ENCODE results near the gene MRI1. TPM values are rescaled to one million over a fixed set of nuclear protein-coding genes. Genes with fewer than 3 reads are reported as not detected.

The MRI1 gene
- total and polyA plus RNA-seq, 10 of the 15 experiments (the other 5 are each of a cell fraction or from before 2014, with no cell fraction given), result 5.4 to 50.3 (median 28.3) TPM

DNA sequence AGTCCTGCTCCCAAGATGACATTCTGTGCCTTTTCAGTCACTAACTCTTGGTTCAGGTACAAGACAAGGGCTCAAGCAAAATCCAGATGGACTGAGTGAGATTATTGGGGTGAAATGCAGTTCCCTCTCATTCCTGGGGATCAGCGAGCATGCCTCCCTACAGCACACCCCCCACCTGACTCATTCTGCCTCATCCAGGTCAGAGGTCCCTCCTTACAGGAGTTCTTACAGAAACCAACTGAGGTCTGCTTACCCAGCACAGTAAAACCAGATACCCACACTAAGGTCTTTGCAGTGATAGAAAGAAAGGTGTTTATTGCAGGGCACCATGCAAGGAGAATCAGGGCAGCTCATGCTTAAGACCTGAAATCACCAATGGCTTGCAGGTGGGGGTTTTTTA lies 21.6 kb upstream of the MRI1 start (continued):
- TF ChIP-seq, protein P1, sequence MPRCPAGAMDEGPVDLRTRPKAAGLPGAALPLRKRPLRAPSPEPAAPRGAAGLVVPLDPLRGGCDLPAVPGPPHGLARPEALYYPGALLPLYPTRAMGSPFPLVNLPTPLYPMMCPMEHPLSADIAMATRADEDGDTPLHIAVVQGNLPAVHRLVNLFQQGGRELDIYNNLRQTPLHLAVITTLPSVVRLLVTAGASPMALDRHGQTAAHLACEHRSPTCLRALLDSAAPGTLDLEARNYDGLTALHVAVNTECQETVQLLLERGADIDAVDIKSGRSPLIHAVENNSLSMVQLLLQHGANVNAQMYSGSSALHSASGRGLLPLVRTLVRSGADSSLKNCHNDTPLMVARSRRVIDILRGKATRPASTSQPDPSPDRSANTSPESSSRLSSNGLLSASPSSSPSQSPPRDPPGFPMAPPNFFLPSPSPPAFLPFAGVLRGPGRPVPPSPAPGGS (IDR thresholded peaks at IDR 0.05; ENCODE audit: borderline replicate concordance, insufficient read depth, low read depth, low read length, poor library complexity, severe bottlenecking), result no peak
- TF ChIP-seq NFXL1 (IDR thresholded peaks at IDR 0.05; ENCODE audit: borderline replicate concordance), result no peak
- TF ChIP-seq CHD4 (IDR thresholded peaks at IDR 0.05), result no peak
- no peak for TF ChIP-seq RCOR1 (conservative IDR thresholded peaks at IDR 0.05; ENCODE audit: low read depth, low read length)

DNA sequence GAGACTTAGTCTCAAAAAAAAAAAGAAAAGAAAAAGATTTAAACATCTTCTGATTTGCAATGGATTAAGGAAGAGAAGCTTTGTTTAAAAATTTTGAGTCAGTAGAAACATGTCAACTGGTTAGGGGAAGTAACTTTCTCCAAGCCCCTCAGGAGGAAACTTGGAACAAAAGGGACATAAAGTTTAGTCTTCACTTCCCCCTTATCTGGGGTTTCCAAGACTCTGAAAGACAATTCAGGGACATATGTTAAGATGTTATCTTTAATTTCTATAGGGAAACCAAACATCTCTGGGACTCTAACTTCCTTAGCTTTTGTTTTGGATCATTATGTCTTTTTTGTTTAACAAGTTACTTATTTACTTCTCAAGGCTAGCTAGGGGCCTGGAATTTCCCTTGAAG lies 20.1 kb upstream of the MRI1 start:
- TF ChIP-seq NFYB (IDR thresholded peaks at IDR 0.05; ENCODE audit: insufficient read depth, low read depth, low read length) (no peak), RAD21 (IDR thresholded peaks at IDR 0.05; ENCODE audit: insufficient read depth, low read depth, low read length) (no peak), IRF4 (IDR thresholded peaks at IDR 0.05; ENCODE audit: low read depth, low read length) (no peak), JUND (IDR thresholded peaks at IDR 0.05; ENCODE audit: low read depth, low read length) (no peak), IKZF1 (conservative IDR thresholded peaks at IDR 0.05) (no peak), ZZZ3 (IDR thresholded peaks at IDR 0.05; ENCODE audit: control insufficient read depth, insufficient read length, low read depth) (no peak), IKZF2 (IDR thresholded peaks at IDR 0.05) (no peak), BRCA1 (IDR thresholded peaks at IDR 0.05; ENCODE audit: low read depth, low read length) (no peak), HDAC2 (IDR thresholded peaks at IDR 0.05) (no peak)
- TF ChIP-seq, protein P2, sequence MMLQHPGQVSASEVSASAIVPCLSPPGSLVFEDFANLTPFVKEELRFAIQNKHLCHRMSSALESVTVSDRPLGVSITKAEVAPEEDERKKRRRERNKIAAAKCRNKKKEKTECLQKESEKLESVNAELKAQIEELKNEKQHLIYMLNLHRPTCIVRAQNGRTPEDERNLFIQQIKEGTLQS (IDR thresholded peaks at IDR 0.05; ENCODE audit: borderline replicate concordance, extremely low read depth, low read depth, low read length), result no peak
- TF ChIP-seq, protein P3, sequence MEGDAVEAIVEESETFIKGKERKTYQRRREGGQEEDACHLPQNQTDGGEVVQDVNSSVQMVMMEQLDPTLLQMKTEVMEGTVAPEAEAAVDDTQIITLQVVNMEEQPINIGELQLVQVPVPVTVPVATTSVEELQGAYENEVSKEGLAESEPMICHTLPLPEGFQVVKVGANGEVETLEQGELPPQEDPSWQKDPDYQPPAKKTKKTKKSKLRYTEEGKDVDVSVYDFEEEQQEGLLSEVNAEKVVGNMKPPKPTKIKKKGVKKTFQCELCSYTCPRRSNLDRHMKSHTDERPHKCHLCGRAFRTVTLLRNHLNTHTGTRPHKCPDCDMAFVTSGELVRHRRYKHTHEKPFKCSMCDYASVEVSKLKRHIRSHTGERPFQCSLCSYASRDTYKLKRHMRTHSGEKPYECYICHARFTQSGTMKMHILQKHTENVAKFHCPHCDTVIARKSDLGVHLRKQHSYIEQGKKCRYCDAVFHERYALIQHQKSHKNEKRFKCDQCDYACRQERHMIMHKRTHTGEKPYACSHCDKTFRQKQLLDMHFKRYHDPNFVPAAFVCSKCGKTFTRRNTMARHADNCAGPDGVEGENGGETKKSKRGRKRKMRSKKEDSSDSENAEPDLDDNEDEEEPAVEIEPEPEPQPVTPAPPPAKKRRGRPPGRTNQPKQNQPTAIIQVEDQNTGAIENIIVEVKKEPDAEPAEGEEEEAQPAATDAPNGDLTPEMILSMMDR (IDR thresholded peaks at IDR 0.05 in 2 of 3, conservative IDR thresholded peaks at IDR 0.05 in 1 of 3; ENCODE audit: control insufficient read depth in 2 of 3, extremely low read depth in 1 of 3, insufficient read depth in 1 of 3, low read depth in 3 of 3, low read length in 3 of 3), result no peak
- H3K27me3 ChIP-seq (replicated peaks in 1 of 2; ENCODE audit: control insufficient read depth in 2 of 2, insufficient read depth in 2 of 2, low read length in 1 of 2), result no peaks in the 10 kb centered on the region
- no peak overlapping the region for H3K27ac ChIP-seq (ENCODE audit: control insufficient read depth, insufficient read depth)
- H3K79me2 ChIP-seq (ENCODE audit: control insufficient read depth, insufficient read depth, low read length), result peaks cover 10% of the 10 kb centered on the region
- ChIA-PET SMC1A (ENCODE audit: uncharacterized antibody, unreplicated experiment) (interaction anchor here (0.8 to 1.6 kb wide), 2 partner anchors 13 to 53 kb away, joined by 3 read pairs; no protein-coding TSS in a partner anchor), RAD21 (ENCODE audit: unreplicated experiment) (no interaction called here), POLR2A (no interaction called here), CTCF (no interaction called here)
- ATAC-seq (no peak), DNase-seq (ENCODE audit: low read depth, low spot score) (no peak), FAIRE-seq (no peak)
- H2AFZ ChIP-seq (ENCODE audit: control insufficient read depth, low read depth, low read length), result no peak overlapping the region
- no peak overlapping the region for H3K4me3 ChIP-seq
- no peaks in the 10 kb centered on the region for H3K36me3 ChIP-seq (ENCODE audit: control insufficient read depth in 2 of 2, insufficient read depth in 2 of 2, low read length in 1 of 2)
- no peaks in the 10 kb centered on the region for H4K20me1 ChIP-seq (ENCODE audit: control insufficient read depth, insufficient read depth)
- BruUV-seq (replicated peaks), result no TSS peak
- no peak overlapping the region for H3K9ac ChIP-seq (ENCODE audit: control insufficient read depth, insufficient read depth, low read length)
- peaks cover 5% of the 10 kb centered on the region; the same call in 1 of the 2 replicates for H3K4me1 ChIP-seq (ENCODE audit: control insufficient read depth, insufficient read depth, low read length)
- intact Hi-C loops (cut with micrococcal nuclease; ENCODE audit: unreplicated experiment) (no loop called here), in situ Hi-C loops (cut with MboI) (no loop called here)
- H3K9me3 ChIP-seq (replicated peaks; ENCODE audit: control insufficient read depth, insufficient read depth, low read length), result no peaks in the 10 kb centered on the region; the same call in 2 of the 3 replicates
- no peak overlapping the region for H3K4me2 ChIP-seq (ENCODE audit: control insufficient read depth, insufficient read depth)
